C4-2B (cell line): ENCODE data around the gene MTO1.
"Not testable (repeated sequence)": the region's sequence is repeated elsewhere in the genome, so short reads cannot be mapped to it uniquely, and the experiment has no call there.

Source experiments
- H3K27ac ChIP-seq: fragments of 450-650 bp; 2 replicates; pipeline ENCODE4 v1.5.1; 2017
- CTCF ChIP-seq: fragments of 450-650 bp; conservative IDR thresholded peaks from 2 replicates; pipeline ENCODE4 v1.5.1; 2017; ENCODE audit warnings: mild to moderate bottlenecking
- ZFX ChIP-seq: fragments of 450-650 bp; IDR thresholded peaks from 2 replicates; pipeline ENCODE4 v1.6.1; 2017

Gene MTO1

GRCh38 chr6:73451223-73452106, 10.1 kb upstream of the MTO1 start:
- H3K27ac ChIP-seq, result no peak overlapping the region
- no peak for TF ChIP-seq ZFX
- TF ChIP-seq CTCF, result no peak

- no peak within 1 kb of the TSS for H3K27ac ChIP-seq
- TF ChIP-seq CTCF (no peak), ZFX (no peak)
These were observed 9.5 kb upstream of the MTO1 start, which contains the start of gene CGAS for GRCh38 chr6:73452107-73452461. Gene CGAS, minus strand, starts transcription at chr6:73452297. Its CDS starts 116 bp downstream, at chr6:73452181.

GRCh38 chr6:73455865-73456629, 5.5 kb upstream of the MTO1 start:
- TF ChIP-seq CTCF (no peak), ZFX (no peak)
- no peak overlapping the region for H3K27ac ChIP-seq

- not testable (repeated sequence) for H3K27ac ChIP-seq
These were observed 2.1 kb upstream of the MTO1 start for GRCh38 chr6:73459474-73459873.

- TF ChIP-seq CTCF, result no peak
- TF ChIP-seq ZFX, result no peak
- no peak overlapping the region for H3K27ac ChIP-seq
These were observed 1.5 kb upstream of the MTO1 start for GRCh38 chr6:73460056-73460455.

- no peak overlapping the region for H3K27ac ChIP-seq
- TF ChIP-seq CTCF, result no peak
- TF ChIP-seq ZFX, result no peak
These were observed 10.3 kb downstream of the MTO1 start for GRCh38 chr6:73471686-73472290.

- H3K27ac ChIP-seq, result no peak overlapping the region
- TF ChIP-seq ZFX (no peak), CTCF (no peak)
These were observed 15.2 kb downstream of the MTO1 start for GRCh38 chr6:73476723-73477122.
